Caco-2 (cell line): Measurements from ENCODE around the gene CIC. TPM values are rescaled to one million over a fixed set of nuclear protein-coding genes. Genes with fewer than 3 reads are reported as not detected.

Experiments used
- BruUV-seq: library from RNA; stranded (reverse); fragments of 400-500 nt; replicated peaks from 2 replicates; lab custom pipeline; 2021; lab: Mats Ljungman, UMichigan
- CTCF ChIA-PET: fragments of 300-600 bp; sonication (Branson Sonifier 250); formaldehyde crosslinking; loops from one replicate; lab custom pipeline; 2022; ENCODE audit warnings: antibody characterized with exemption; lab: Charles Lee
- POLR2A ChIA-PET: fragments of 300-600 bp; sonication (Branson Sonifier 250); formaldehyde crosslinking; loops from one replicate; lab custom pipeline; 2022; ENCODE audit warnings: antibody characterized with exemption; lab: Charles Lee
- DNase-seq, 2 experiments: peaks; one replicate each; pipeline versions ENCODE4 v3.0.0 to v3.0.0-alpha.2; 2020 to 2022
- H3K27me3 ChIP-seq: replicated peaks from 2 replicates; pipeline ENCODE4 v1.6.0; 2011; ENCODE audit warnings: low read length; ENCODE audit not compliant: control insufficient read depth, insufficient read depth
- H3K36me3 ChIP-seq: 2 replicates; pipeline ENCODE4 v1.5.1; 2011; ENCODE audit warnings: low read length; ENCODE audit not compliant: control insufficient read depth, insufficient read depth
- H3K4me1 ChIP-seq: fragments of 250-450 bp; sonication (Bioruptor Pico); 2 replicates; pipeline ENCODE4 v1.5.1; 2020; ENCODE audit warnings: mild to moderate bottlenecking
- H3K4me3 ChIP-seq: 2 replicates; pipeline ENCODE4 v1.5.1; 2011; ENCODE audit warnings: low read depth, mild to moderate bottlenecking, control low read depth, low read length
- H3K9me3 ChIP-seq: fragments of 250-450 bp; sonication (Bioruptor Pico); 2 replicates; pipeline ENCODE4 v1.5.1; 2020; ENCODE audit warnings: mild to moderate bottlenecking, moderate library complexity
- H3K27ac Mint-ChIP-seq: one replicate; pipeline ENCODE4 v1.8.0; 2022; ENCODE audit warnings: mixed read lengths; ENCODE audit not compliant: unreplicated experiment
- H3K27me3 Mint-ChIP-seq: one replicate; pipeline ENCODE4 v1.8.0; 2022; ENCODE audit warnings: mixed read lengths; ENCODE audit not compliant: insufficient read depth, unreplicated experiment
- H3K36me3 Mint-ChIP-seq: one replicate; pipeline ENCODE4 v1.8.0; 2022; ENCODE audit warnings: mild to moderate bottlenecking, mixed read lengths; ENCODE audit not compliant: insufficient read depth, unreplicated experiment
- H3K4me1 Mint-ChIP-seq: one replicate; pipeline ENCODE4 v1.8.0; 2022; ENCODE audit warnings: low read depth, mixed read lengths; ENCODE audit not compliant: unreplicated experiment
- H3K4me3 Mint-ChIP-seq: one replicate; pipeline ENCODE4 v1.8.0; 2022; ENCODE audit warnings: mild to moderate bottlenecking, moderate library complexity, mixed read lengths; ENCODE audit not compliant: unreplicated experiment
- H3K9me3 Mint-ChIP-seq: one replicate; pipeline ENCODE4 v1.8.0; 2022; ENCODE audit warnings: mixed read lengths; ENCODE audit not compliant: unreplicated experiment
- CTCF ChIP-seq, 2 experiments: fragments of 200-600 bp in 1 of 2; IDR thresholded peaks; 1 replicate in 1 of 2; 2 replicates in 1 of 2; pipeline versions ENCODE4 v1.5.1 to v1.8.0; 2011 to 2022; ENCODE audit warnings: antibody characterized with exemption in 1 of 2, control low read depth in 1 of 2, inconsistent platforms in 1 of 2, low read depth in 1 of 2, low read length in 1 of 2, mild to moderate bottlenecking in 1 of 2, moderate library complexity in 1 of 2; ENCODE audit not compliant: insufficient read depth in 1 of 2, severe bottlenecking in 1 of 2, unreplicated experiment in 1 of 2
- intact Hi-C: fragments of 100-400 bp; cut with micrococcal nuclease; formaldehyde crosslinking; loops from one replicate; pipeline ENCODE4 v1.10.0; 2022; ENCODE audit not compliant: unreplicated experiment
- total RNA-seq: library from RNA; stranded (reverse); gene quantifications from 2 replicates; pipeline ENCODE4 v1.2.3, GENCODE V29; 2022

CIC gene
- total RNA-seq, 1 experiment from 2014 or later = 47.8 TPM

- Mint-ChIP-seq H3K9me3 (no peaks in the 10 kb centered on the region), H3K27ac (peak overlapping the region; percentile 18), H3K4me1 (peaks cover 12% of the 10 kb centered on the region), H3K4me3 (no peak overlapping the region), H3K27me3 (no peaks in the 10 kb centered on the region), H3K36me3 (peaks cover 82% of the 10 kb centered on the region)
- ChIA-PET POLR2A (interaction anchor here (0.6 kb wide), 1 partner anchor 151 kb away, joined by 10 read pairs; no protein-coding TSS in a partner anchor), CTCF (no interaction called here)
- Histone ChIP-seq H3K4me3 (no peak overlapping the region), H3K27me3 (no peaks in the 10 kb centered on the region), H3K36me3 (peaks cover 2% of the 10 kb centered on the region), H3K9me3 (no peaks in the 10 kb centered on the region), H3K4me1 (peaks cover 6% of the 10 kb centered on the region; the same call in 1 of the 2 replicates)
- DNase-seq = no peak
- intact Hi-C loops = no loop called here
- no TSS peak for BruUV-seq
- TF ChIP-seq CTCF (IDR thresholded peaks at IDR 0.05; ENCODE audit: insufficient read depth in 1 of 2, low read depth in 1 of 2, low read length in 1 of 2, severe bottlenecking in 1 of 2, unreplicated experiment in 1 of 2) = no peak
These were observed 33.9 kb upstream of the CIC start for GRCh38 chr19:42235181-42235580.

GRCh38 chr19:42239544-42240220 lies 29.4 kb upstream of the CIC start:
- no peak for DNase-seq
- no peak overlapping the region for H3K27ac Mint-ChIP-seq
- H3K27me3 Mint-ChIP-seq = no peaks in the 10 kb centered on the region
- BruUV-seq = no TSS peak
- peaks cover 1% of the 10 kb centered on the region for H3K36me3 ChIP-seq
- CTCF ChIA-PET = no interaction called here
- H3K4me1 Mint-ChIP-seq = peaks cover 7% of the 10 kb centered on the region
- peaks cover 58% of the 10 kb centered on the region for H3K36me3 Mint-ChIP-seq
- H3K4me3 Mint-ChIP-seq = no peak overlapping the region
- no peaks in the 10 kb centered on the region for H3K27me3 ChIP-seq
- no peak for TF ChIP-seq CTCF (IDR thresholded peaks at IDR 0.05; ENCODE audit: insufficient read depth in 1 of 2, low read depth in 1 of 2, low read length in 1 of 2, severe bottlenecking in 1 of 2, unreplicated experiment in 1 of 2)
- peaks cover 6% of the 10 kb centered on the region; the same call in 1 of the 2 replicates for H3K4me1 ChIP-seq
- no peaks in the 10 kb centered on the region for H3K9me3 Mint-ChIP-seq
- POLR2A ChIA-PET = no interaction called here
- no peaks in the 10 kb centered on the region for H3K9me3 ChIP-seq
- H3K4me3 ChIP-seq = no peak overlapping the region
- intact Hi-C loops = no loop called here

- peaks cover 57% of the 10 kb centered on the region for H3K36me3 Mint-ChIP-seq
- TF ChIP-seq CTCF (IDR thresholded peaks at IDR 0.05; ENCODE audit: insufficient read depth in 1 of 2, low read depth in 1 of 2, low read length in 1 of 2, severe bottlenecking in 1 of 2, unreplicated experiment in 1 of 2) = no peak
- DNase-seq = no peak
- Histone ChIP-seq H3K36me3 (no peaks in the 10 kb centered on the region; the same call in 1 of the 2 replicates), H3K4me1 (peaks cover 6% of the 10 kb centered on the region; the same call in 1 of the 2 replicates), H3K9me3 (no peaks in the 10 kb centered on the region), H3K4me3 (peak overlapping the region; percentile 92), H3K27me3 (no peaks in the 10 kb centered on the region)
- H3K9me3 Mint-ChIP-seq = no peaks in the 10 kb centered on the region
- no peaks in the 10 kb centered on the region for H3K27me3 Mint-ChIP-seq
- peak overlapping the region; percentile 87 for H3K27ac Mint-ChIP-seq
- intact Hi-C loops = no loop called here
- BruUV-seq = no TSS peak
- ChIA-PET CTCF (interaction anchor here (1.4 kb wide), 1 partner anchor 155 kb away, joined by 3 read pairs; no protein-coding TSS in a partner anchor), POLR2A (no interaction called here)
- H3K4me1 Mint-ChIP-seq = peaks cover 13% of the 10 kb centered on the region
- H3K4me3 Mint-ChIP-seq = peak overlapping the region; percentile 85
These were observed 27.8 kb upstream of the CIC start for GRCh38 chr19:42241279-42241678.
